Fibroblast of the aortic adventitia (primary cell): ENCODE results near the gene PRKAG2. TPM values are rescaled to one million over a fixed set of nuclear protein-coding genes. Genes with fewer than 3 reads are reported as not detected.

Experiments
- DNase-seq: peaks from one replicate; pipeline ENCODE4 v3.0.0-alpha.2; 2010; ENCODE audit warnings: low read depth
- H3K4me3 ChIP-seq: 2 replicates; pipeline ENCODE4 v1.5.1; 2011; ENCODE audit warnings: low read depth, mild to moderate bottlenecking, control low read depth, low read length, moderate library complexity
- total RNA-seq: library from RNA; depleted of rRNA; stranded (reverse); fragments of >200 nt; gene quantifications from 2 replicates; pipeline ENCODE4 v1.2.3, GENCODE V29; 2012; ENCODE audit warnings: low replicate concordance
- TF ChIP-seq, protein P1 (sequence below): IDR thresholded peaks from 2 replicates; pipeline ENCODE4 v1.5.1; 2011; ENCODE audit warnings: mild to moderate bottlenecking, low read length, control low read depth, inconsistent platforms; ENCODE audit not compliant: insufficient read depth

The PRKAG2 gene
- total RNA-seq, 1 donor, result 10.0 TPM

DNA sequence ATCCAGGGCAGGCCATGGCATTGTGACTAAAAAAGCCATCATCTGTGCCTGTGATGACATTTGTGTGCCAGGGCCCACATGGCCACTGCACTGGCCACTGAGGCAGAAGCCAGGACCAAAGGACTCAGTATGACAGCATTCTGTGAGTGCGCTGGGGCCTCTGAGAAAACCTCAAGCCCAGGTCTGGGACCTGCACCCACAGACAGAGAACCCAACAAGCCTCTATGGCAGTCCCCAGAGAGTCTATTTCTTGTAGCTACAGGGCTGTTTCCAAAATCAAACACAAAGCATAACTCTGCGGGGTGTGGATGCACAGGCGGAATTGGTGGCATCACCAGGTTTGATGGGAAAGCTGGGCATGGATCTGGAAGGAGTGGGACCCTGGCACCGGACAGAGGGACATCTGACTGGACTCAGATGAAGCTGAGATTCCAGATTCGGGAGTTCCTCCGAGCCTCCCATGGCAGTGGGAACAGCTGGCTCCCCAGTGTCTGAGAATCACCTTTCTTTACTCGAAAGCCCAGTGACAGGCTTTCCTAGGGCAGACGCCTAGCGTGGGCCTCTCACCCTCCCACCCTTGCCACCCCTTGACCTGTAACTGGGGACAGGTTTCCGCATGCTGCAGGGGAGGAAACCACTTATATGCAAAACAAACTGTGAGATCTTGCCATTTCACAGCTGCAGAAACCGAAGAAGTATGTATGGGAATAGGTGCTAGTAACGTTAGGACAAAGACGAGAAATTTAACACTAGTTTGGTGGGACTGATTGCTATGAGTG, 286.7 kb downstream of the PRKAG2 start:
- TF ChIP-seq, protein P1, sequence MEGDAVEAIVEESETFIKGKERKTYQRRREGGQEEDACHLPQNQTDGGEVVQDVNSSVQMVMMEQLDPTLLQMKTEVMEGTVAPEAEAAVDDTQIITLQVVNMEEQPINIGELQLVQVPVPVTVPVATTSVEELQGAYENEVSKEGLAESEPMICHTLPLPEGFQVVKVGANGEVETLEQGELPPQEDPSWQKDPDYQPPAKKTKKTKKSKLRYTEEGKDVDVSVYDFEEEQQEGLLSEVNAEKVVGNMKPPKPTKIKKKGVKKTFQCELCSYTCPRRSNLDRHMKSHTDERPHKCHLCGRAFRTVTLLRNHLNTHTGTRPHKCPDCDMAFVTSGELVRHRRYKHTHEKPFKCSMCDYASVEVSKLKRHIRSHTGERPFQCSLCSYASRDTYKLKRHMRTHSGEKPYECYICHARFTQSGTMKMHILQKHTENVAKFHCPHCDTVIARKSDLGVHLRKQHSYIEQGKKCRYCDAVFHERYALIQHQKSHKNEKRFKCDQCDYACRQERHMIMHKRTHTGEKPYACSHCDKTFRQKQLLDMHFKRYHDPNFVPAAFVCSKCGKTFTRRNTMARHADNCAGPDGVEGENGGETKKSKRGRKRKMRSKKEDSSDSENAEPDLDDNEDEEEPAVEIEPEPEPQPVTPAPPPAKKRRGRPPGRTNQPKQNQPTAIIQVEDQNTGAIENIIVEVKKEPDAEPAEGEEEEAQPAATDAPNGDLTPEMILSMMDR, result no peak
- DNase-seq, result no peak
- no peak overlapping the region for H3K4me3 ChIP-seq

DNA sequence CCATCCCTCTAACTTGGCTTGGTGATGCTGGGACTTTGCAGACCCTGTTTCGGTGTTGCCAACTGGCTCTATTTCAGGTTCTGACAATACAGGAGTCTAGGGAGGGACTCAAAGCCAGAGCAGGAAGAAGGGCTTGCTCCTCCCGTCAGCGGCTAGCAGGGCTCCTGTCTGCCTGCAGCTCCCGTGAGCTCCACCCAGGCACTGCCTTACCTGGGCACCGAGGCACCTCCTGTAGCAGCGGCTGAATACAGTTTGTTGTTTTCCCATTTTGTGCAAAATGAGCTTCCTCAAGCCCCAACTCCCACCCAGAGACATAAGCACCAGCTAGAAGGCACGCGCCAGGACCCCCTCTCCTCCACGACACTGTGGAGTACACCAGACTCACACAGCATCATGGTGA, 287.9 kb downstream of the PRKAG2 start:
- H3K4me3 ChIP-seq, result no peak overlapping the region
- no peak for DNase-seq
- TF ChIP-seq, protein P1, result no peak

DNA sequence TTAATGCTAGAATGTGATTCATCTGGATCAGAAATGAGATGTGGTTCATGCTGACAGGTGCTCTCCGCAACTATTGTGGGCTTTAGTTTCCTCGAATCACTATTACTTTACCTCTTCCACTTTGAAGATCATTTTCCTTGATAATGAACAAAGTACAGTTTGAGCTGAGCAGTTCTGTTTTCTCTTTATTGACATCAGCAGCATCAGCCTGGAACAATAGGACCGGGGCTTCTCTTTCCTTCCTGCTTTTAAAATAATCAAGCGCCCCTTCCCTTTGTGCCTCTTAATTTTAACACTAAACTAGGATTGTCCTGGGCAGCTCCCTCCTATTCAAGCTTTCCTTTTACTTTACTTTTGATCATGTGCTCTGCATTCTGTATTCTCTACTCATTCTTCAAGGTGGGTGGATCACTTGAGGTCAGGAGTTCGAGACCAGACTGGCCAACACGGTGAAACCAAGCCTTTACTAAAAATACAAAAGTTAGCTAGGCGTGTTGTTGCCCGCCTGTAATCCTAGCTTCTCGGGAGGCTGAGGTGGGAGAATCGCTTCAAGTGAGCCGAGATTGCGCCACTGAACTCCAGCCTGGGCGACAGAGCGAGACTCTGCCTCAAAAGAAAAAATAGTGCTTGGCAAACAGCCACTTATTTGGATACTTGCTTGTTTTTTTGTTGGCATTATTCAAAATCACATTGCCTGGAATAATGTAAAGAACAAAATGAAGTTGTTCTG, 290.2 kb downstream of the PRKAG2 start:
- DNase-seq, result no peak
- TF ChIP-seq, protein P1, result no peak
- H3K4me3 ChIP-seq, result no peak overlapping the region

DNA sequence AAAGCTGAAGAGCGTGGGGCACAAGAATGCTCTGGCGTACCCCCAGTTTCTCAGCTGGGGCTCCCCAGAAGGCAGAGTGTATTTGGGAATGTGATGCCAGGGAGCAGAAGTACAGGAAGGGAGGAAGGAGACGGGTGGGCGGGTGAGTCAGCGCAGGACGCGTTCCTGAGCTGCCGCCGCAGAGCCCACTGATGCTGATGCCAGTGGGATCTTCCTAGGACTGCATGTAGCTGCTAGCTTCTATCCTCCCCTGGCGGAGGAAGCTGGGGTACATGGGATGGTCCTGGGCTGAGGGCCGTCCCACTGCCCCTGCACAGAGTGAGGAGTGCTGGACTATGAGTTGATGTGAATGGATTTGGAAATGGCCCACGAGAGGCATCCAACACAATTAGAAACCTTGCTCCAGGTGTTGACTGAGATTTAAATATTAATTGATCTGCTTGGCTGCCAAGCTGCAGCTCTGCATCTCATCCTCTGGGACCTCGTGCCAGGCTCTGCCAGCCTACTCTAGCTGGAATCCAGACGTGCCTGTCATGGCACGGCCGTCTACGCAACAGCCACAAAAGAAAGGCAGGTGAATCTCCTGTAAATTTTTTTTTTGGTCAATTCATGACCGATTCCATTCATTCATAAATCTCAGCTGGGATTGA, 291.0 kb downstream of the PRKAG2 start:
- TF ChIP-seq, protein P1, result no peak
- no peak for DNase-seq
- no peak overlapping the region for H3K4me3 ChIP-seq

DNA sequence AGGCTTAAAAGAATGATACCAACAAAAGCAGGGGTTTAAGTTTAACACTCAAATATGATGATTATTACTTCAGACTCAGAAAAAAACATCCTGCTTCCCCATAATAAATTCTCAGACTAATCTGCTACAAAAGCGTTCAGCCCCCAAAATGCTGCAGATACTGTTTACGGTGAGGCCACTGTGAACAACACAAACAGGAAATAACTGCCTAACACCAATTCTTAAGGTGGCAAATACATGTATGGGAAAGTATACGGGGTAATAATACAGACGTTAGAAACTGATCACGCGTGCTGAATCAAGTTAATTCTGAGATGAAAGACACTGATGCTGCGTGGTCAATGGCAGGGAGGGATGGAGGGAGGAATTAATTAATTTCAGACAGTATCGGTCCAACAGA, 295.2 kb downstream of the PRKAG2 start:
- no peak for DNase-seq
- no peak overlapping the region for H3K4me3 ChIP-seq
- TF ChIP-seq, protein P1, result no peak

DNA sequence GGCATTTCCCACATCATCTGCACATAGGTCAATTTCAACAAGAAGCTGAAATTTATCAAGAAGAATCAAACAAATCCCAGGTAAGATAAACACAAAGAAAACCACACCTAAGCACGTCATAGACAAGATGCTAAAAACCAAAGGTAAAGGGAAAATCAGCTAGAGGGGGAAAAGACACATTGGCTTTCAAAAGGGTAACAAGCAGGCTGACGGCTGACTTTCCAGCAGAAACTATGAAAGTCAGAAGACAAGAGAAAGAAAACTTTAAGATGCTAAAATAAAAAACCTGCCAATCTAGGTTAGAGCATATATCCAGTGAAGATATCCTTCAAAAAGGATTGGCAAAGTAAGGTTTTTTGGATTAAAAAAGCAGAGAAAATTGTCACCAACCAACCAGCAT, 297.3 kb downstream of the PRKAG2 start:
- peak; percentile 24 for DNase-seq
- H3K4me3 ChIP-seq, result no peak overlapping the region
- TF ChIP-seq, protein P1, result no peak
